HFFc6 (cell line): Measurements from ENCODE around the gene ARID3A. TPM values are rescaled to one million over a fixed set of nuclear protein-coding genes. Genes with fewer than 3 reads are reported as not detected.

Source experiments
- DNase-seq: peaks from one replicate; pipeline ENCODE4 v3.0.0-alpha.2; 2018
- H3K27ac Mint-ChIP-seq: 2 replicates; pipeline ENCODE4 v1.8.0; 2020; ENCODE audit warnings: mild to moderate bottlenecking, mixed read lengths
- H3K27me3 Mint-ChIP-seq: 2 replicates; pipeline ENCODE4 v1.8.0; 2021; ENCODE audit warnings: mild to moderate bottlenecking, moderate library complexity, mixed read lengths; ENCODE audit not compliant: insufficient read depth
- H3K36me3 Mint-ChIP-seq: 2 replicates; pipeline ENCODE4 v1.8.0; 2021; ENCODE audit warnings: low read depth, mixed read lengths
- H3K4me1 Mint-ChIP-seq: 2 replicates; pipeline ENCODE4 v1.8.0; 2020; ENCODE audit warnings: low read depth, mixed read lengths
- H3K4me3 Mint-ChIP-seq: 2 replicates; pipeline ENCODE4 v1.8.0; 2020; ENCODE audit warnings: mild to moderate bottlenecking, moderate library complexity, mixed read lengths
- H3K9me3 Mint-ChIP-seq: 2 replicates; pipeline ENCODE4 v1.8.0; 2020; ENCODE audit warnings: mild to moderate bottlenecking, mixed read lengths
- total RNA-seq, 6 experiments: library from RNA; stranded (reverse); fragmentation: NEBNext Ultra II Directional; extraction: Animal tissue kit (Norgen Biotek cat#: 25700); gene quantifications; 2 replicates in 1 of 6; 3 replicates in 5 of 6; pipeline ENCODE4 v1.2.3, GENCODE V29; 2021
- TF ChIP-seq, protein P1 (sequence below): fragments of 200-600 bp; sonication (generic); IDR thresholded peaks from 2 replicates; pipeline ENCODE4 v1.5.0; 2021; ENCODE audit warnings: antibody characterized with exemption, mild to moderate bottlenecking

ARID3A gene
- total RNA-seq, 6 experiments from 2014 or later: 35.1 to 44.2 (median 38.4) TPM

DNA sequence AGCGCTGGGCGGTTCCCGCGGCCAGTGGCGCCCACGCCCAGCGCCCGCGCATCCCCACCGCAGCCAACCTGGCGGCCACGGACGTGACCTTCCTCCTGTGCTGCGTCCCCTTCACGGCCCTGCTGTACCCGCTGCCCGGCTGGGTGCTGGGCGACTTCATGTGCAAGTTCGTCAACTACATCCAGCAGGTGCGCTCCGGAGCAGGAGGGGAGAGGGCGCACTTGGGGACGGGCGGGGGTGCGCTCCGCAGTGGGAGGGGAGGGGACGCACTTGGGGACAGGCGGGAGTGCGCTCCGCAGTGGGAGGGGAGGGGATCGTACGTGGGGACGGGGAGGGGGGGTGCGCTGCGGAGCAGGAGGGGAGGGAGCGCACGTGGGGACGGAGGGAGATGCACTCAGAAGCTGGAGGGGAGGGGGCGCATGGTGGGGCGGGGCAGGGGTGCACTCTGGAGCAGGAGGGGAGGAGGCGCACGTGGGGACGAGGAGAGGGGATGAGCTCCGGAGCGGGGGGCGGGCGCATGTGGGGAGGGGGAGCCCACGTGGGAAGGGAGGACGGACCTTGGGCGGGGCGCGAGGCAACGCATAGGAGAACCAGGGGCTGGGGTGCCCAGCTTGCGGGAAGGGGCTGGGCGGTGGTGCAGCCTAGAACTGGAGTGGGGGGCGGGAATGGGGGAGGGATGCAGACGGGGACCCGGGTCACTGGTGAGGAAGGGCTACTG is 7.2 kb upstream of the ARID3A start:
- no peak for DNase-seq
- TF ChIP-seq, protein P1, sequence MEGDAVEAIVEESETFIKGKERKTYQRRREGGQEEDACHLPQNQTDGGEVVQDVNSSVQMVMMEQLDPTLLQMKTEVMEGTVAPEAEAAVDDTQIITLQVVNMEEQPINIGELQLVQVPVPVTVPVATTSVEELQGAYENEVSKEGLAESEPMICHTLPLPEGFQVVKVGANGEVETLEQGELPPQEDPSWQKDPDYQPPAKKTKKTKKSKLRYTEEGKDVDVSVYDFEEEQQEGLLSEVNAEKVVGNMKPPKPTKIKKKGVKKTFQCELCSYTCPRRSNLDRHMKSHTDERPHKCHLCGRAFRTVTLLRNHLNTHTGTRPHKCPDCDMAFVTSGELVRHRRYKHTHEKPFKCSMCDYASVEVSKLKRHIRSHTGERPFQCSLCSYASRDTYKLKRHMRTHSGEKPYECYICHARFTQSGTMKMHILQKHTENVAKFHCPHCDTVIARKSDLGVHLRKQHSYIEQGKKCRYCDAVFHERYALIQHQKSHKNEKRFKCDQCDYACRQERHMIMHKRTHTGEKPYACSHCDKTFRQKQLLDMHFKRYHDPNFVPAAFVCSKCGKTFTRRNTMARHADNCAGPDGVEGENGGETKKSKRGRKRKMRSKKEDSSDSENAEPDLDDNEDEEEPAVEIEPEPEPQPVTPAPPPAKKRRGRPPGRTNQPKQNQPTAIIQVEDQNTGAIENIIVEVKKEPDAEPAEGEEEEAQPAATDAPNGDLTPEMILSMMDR: no peak
- peaks cover 10% of the 10 kb centered on the region; the same call in 1 of the 2 replicates for H3K4me1 Mint-ChIP-seq
- H3K27ac Mint-ChIP-seq: no peak overlapping the region
- no peak overlapping the region for H3K4me3 Mint-ChIP-seq
- no peaks in the 10 kb centered on the region for H3K36me3 Mint-ChIP-seq
- H3K27me3 Mint-ChIP-seq: peaks cover 15% of the 10 kb centered on the region
- H3K9me3 Mint-ChIP-seq: no peaks in the 10 kb centered on the region

- Mint-ChIP-seq H3K27me3 (peaks cover 15% of the 10 kb centered on the region), H3K36me3 (no peaks in the 10 kb centered on the region), H3K4me3 (no peak overlapping the region), H3K4me1 (peaks cover 10% of the 10 kb centered on the region; the same call in 1 of the 2 replicates), H3K9me3 (no peaks in the 10 kb centered on the region), H3K27ac (no peak overlapping the region)
- no peak for DNase-seq
- TF ChIP-seq, protein P1: no peak
Measured at GRCh38 chr19:919199-920050, 6.4 kb upstream of the ARID3A start.

GRCh38 chr19:920051-920864 is 5.6 kb upstream of the ARID3A start:
- no peak for DNase-seq
- Mint-ChIP-seq H3K36me3 (no peaks in the 10 kb centered on the region), H3K4me1 (peaks cover 10% of the 10 kb centered on the region; the same call in 1 of the 2 replicates), H3K27me3 (peaks cover 15% of the 10 kb centered on the region), H3K9me3 (no peaks in the 10 kb centered on the region), H3K4me3 (no peak overlapping the region), H3K27ac (no peak overlapping the region)
- TF ChIP-seq, protein P1: no peak

DNA sequence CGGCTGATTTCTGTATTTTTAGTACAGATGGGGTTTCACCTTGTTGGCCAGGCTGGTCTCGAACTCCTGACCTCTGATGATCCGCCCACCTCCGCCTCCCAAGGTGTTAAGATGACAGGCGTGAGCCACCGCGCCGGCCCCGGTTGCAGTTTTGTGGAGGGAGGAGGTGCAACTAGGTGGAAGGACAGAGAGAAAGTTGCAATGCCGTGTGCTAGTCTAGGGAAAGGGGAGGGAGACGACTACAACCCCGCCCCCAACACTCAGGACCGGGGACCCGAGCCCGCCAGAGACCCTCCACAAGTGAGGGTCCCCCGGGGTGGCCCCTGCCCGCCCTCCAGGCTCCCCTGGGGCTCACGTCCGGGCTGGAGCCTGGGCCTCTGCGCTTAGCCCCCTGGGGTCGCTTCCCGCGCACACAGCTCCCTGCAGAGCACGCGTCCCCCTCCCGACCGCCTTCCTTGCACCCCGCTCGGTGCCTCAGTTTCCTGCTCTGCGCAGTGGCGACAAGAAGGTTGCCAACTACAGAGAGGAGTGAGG is 1.2 kb upstream of the ARID3A start:
- no peak for DNase-seq
- Mint-ChIP-seq H3K36me3 (no peaks in the 10 kb centered on the region), H3K4me1 (peaks cover 10% of the 10 kb centered on the region; the same call in 1 of the 2 replicates), H3K9me3 (no peaks in the 10 kb centered on the region), H3K4me3 (peak overlapping the region; percentile 86), H3K27ac (peak overlapping the region; percentile 63; the same call in 1 of the 2 replicates), H3K27me3 (peaks cover 13% of the 10 kb centered on the region)
- TF ChIP-seq, protein P1: no peak

DNA sequence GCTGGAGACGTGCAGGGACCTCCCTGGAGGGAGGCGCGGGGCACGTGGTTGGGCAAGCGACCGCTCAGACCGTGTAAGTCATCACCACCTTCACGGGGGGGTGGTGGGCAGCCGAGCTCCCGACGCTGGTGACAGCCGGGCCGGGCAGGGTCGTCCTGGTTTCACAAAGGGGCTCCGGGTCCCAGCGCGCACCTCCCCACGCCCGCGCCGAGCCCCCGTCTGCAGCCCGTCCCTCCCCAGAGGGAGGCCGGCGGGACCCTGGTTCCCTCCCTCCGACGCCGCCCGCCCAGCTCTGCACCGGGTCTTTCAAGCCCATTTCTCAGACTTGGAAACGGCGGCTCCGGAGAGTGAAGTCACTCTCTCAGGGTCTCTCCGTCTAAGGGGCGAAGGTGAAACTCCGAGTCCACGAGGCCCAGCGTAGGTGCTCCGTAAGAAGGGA is 729 bp upstream of the ARID3A start:
- no peaks in the 10 kb centered on the region; the same call in 1 of the 2 replicates for H3K36me3 Mint-ChIP-seq
- peaks cover 13% of the 10 kb centered on the region for H3K27me3 Mint-ChIP-seq
- peak overlapping the region; percentile 68 for H3K27ac Mint-ChIP-seq
- no peaks in the 10 kb centered on the region for H3K9me3 Mint-ChIP-seq
- DNase-seq: peak; percentile 39
- TF ChIP-seq, protein P1: no peak
- H3K4me1 Mint-ChIP-seq: peaks cover 10% of the 10 kb centered on the region; the same call in 1 of the 2 replicates
- peak overlapping the region; percentile 86 for H3K4me3 Mint-ChIP-seq
